Esophagus mucosa (tissue), 1 donor: ENCODE results near the gene TTC12. TPM values are rescaled to one million over a fixed set of nuclear protein-coding genes. Genes with fewer than 3 reads are reported as not detected.
A peak's percentile ranks its signal among the peaks of the same experiment; 100 is the strongest.

ENCODE experiments used
- ATAC-seq: fragments of 200-7000 bp; cut with Tn5 transposase; one replicate; pipeline ENCODE4 v1.9.1; 2020
- total RNA-seq: library from RNA; stranded (reverse); gene quantifications from one replicate; pipeline ENCODE4 v1.2.4, GENCODE V29; 2023
- donor health status: DM: yes; HTN: yes; CAD: no.

TTC12 gene
- total RNA-seq, 1 donor from 2014 or later: 11.8 TPM

- peak; percentile 21 for ATAC-seq
Observed at GRCh38 chr11:113377681-113378412, 63.5 kb downstream of the TTC12 start.

- no peak for ATAC-seq
Observed at GRCh38 chr11:113378692-113379091, 64.3 kb downstream of the TTC12 start.

- no peak for ATAC-seq
Observed at GRCh38 chr11:113382121-113382520, 67.7 kb downstream of the TTC12 start.

GRCh38 chr11:113384551-113384950, 70.2 kb downstream of the TTC12 start:
- ATAC-seq: peak; percentile 99

- ATAC-seq: no peak
Observed at GRCh38 chr11:113385749-113386148, 71.4 kb downstream of the TTC12 start.

GRCh38 chr11:113386866-113387265, 72.5 kb downstream of the TTC12 start:
- ATAC-seq: no peak

GRCh38 chr11:113387605-113388211, 73.3 kb downstream of the TTC12 start, which contains the start of gene ANKK1:
TSS of gene ANKK1 (plus strand) at chr11:113387779. CDS start at chr11:113387885, 106 bp downstream.
- no peak for ATAC-seq

- no peak for ATAC-seq
Observed at GRCh38 chr11:113389272-113389671, 74.9 kb downstream of the TTC12 start.

GRCh38 chr11:113392236-113392921, 78.0 kb downstream of the TTC12 start:
- no peak for ATAC-seq

GRCh38 chr11:113393501-113393985, 79.2 kb downstream of the TTC12 start:
- ATAC-seq: no peak

- no peak for ATAC-seq
Observed at GRCh38 chr11:113394919-113395318, 80.5 kb downstream of the TTC12 start.

- no peak for ATAC-seq
Observed at GRCh38 chr11:113395782-113396336, 81.5 kb downstream of the TTC12 start.

GRCh38 chr11:113396690-113397089, 82.3 kb downstream of the TTC12 start:
- no peak for ATAC-seq

- ATAC-seq: no peak
Observed at GRCh38 chr11:113397212-113397611, 82.8 kb downstream of the TTC12 start.

GRCh38 chr11:113397821-113398220, 83.4 kb downstream of the TTC12 start:
- no peak for ATAC-seq

GRCh38 chr11:113398669-113399430, 84.5 kb downstream of the TTC12 start:
- no peak for ATAC-seq

GRCh38 chr11:113400631-113401230, 86.3 kb downstream of the TTC12 start:
- ATAC-seq: no peak

- peak; percentile 89 for ATAC-seq
Observed at GRCh38 chr11:113401718-113402117, 87.3 kb downstream of the TTC12 start.

- ATAC-seq: no peak
Observed at GRCh38 chr11:113404859-113405430, 90.6 kb downstream of the TTC12 start.

- no peak for ATAC-seq
Observed at GRCh38 chr11:113405724-113406478, 91.5 kb downstream of the TTC12 start.

GRCh38 chr11:113407163-113407562, 92.8 kb downstream of the TTC12 start:
- ATAC-seq: no peak
